HEK293T (cell line): Measurements from ENCODE around the gene JTB.

Source experiments
- BHLHE40 ChIP-seq: fragments of 450-650 bp; IDR thresholded peaks from 2 replicates; pipeline ENCODE4 v1.6.1; 2016; ENCODE audit warnings: mild to moderate bottlenecking, moderate library complexity, borderline replicate concordance
- FOXA1 ChIP-seq: fragments of 450-650 bp; IDR thresholded peaks from 2 replicates; pipeline ENCODE4 v1.6.1; 2016; ENCODE audit warnings: mild to moderate bottlenecking
- FOXM1 ChIP-seq: fragments of 450-650 bp; IDR thresholded peaks from 2 replicates; pipeline ENCODE4 v1.6.1; 2017; ENCODE audit warnings: mild to moderate bottlenecking, borderline replicate concordance
- HDGF ChIP-seq: fragments of 450-650 bp; IDR thresholded peaks from 2 replicates; pipeline ENCODE4 v1.6.1; 2017; ENCODE audit warnings: antibody characterized with exemption, borderline replicate concordance
- LEF1 ChIP-seq: fragments of 450-650 bp; IDR thresholded peaks from 2 replicates; pipeline ENCODE4 v1.6.1; 2017; ENCODE audit warnings: mild to moderate bottlenecking, borderline replicate concordance
- NFRKB ChIP-seq: fragments of 450-650 bp; IDR thresholded peaks from 2 replicates; pipeline ENCODE4 v1.6.1; 2016; ENCODE audit warnings: mild to moderate bottlenecking, moderate library complexity
- PKNOX1 ChIP-seq: fragments of 450-650 bp; IDR thresholded peaks from 2 replicates; pipeline ENCODE4 v1.6.1; 2016
- SUZ12 ChIP-seq: fragments of 450-650 bp; IDR thresholded peaks from 2 replicates; pipeline ENCODE4 v1.6.1; 2016; ENCODE audit warnings: mild to moderate bottlenecking
- TARDBP ChIP-seq: fragments of 450-650 bp; IDR thresholded peaks from 2 replicates; pipeline ENCODE4 v1.6.1; 2016

- no peak for TF ChIP-seq SUZ12
- peak; percentile 66; the same call in 1 of the 2 replicates for TF ChIP-seq NFRKB
- peak; percentile 82; the same call in 1 of the 2 replicates for TF ChIP-seq PKNOX1
- no peak for TF ChIP-seq FOXM1
- TF ChIP-seq BHLHE40: no peak
- TF ChIP-seq LEF1: no peak
- TF ChIP-seq FOXA1: no peak
- no peak for TF ChIP-seq TARDBP
- no peak for TF ChIP-seq HDGF
These were observed 13.1 kb upstream of the JTB start, which contains the start of gene RPS27 for GRCh38 chr1:153990468-153991150.
